ENCODE data around the gene LAMC1.

DNA sequence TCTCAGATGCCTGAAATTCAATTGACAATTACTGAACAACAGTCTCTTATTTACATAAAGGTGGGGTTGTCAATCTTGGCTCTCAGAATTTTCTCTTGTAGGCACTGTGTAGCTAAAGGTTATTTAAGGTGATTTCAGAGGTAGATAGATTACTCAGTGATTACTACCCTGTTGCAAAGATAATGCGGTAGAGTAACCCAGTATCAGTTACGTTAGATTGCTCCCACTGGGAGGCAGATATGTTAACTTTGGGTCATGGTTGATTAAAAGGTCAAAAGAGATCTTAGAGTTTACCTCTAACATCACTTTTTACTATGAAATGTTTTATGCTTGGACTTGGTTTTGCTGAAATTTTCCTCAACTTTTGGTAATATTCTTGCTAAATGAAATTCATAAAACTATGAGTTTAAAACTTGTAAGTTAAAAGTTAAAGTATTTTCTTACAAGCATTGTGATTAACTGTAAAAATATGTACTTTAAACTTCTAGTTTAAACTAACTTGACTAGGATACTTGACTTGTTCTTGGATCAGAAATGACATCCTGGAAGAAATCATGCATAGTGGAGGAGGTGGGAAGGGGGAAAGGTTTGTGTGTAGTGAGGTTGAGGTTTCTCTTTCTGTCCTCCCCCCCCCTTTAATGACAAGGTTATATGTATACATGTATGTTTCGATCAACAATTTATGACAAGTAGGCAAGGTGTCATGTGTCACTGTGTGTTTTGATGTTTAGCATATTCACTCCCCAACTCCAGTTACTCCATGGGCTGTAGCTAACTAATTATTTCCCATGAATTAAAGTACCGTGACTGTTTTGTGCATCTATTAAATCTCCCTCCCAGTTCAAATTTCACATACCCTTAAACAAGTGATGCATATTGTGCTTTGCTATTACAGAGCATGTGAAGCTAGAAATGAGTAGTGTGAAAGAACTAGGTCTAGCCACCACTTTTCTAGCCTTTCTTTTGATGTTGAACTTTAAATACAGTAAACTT lies 2.9 kb downstream of the LAMC1 start:
- TF ChIP-seq, protein P1, sequence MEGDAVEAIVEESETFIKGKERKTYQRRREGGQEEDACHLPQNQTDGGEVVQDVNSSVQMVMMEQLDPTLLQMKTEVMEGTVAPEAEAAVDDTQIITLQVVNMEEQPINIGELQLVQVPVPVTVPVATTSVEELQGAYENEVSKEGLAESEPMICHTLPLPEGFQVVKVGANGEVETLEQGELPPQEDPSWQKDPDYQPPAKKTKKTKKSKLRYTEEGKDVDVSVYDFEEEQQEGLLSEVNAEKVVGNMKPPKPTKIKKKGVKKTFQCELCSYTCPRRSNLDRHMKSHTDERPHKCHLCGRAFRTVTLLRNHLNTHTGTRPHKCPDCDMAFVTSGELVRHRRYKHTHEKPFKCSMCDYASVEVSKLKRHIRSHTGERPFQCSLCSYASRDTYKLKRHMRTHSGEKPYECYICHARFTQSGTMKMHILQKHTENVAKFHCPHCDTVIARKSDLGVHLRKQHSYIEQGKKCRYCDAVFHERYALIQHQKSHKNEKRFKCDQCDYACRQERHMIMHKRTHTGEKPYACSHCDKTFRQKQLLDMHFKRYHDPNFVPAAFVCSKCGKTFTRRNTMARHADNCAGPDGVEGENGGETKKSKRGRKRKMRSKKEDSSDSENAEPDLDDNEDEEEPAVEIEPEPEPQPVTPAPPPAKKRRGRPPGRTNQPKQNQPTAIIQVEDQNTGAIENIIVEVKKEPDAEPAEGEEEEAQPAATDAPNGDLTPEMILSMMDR (IDR thresholded peaks at IDR 0.05), result no peak
- TF ChIP-seq POLR2A (IDR thresholded peaks at IDR 0.05) (no peak), POLR2AphosphoS5 (IDR thresholded peaks at IDR 0.05) (no peak)
